CD4-positive, alpha-beta T cell treated with Interferon gamma for 1 hour (primary cell): ENCODE results near the gene SGCG.
"Not testable (repeated sequence)": the region's sequence is repeated elsewhere in the genome, so short reads cannot be mapped to it uniquely, and the experiment has no call there.

ENCODE experiments used
- DNase-seq: peaks from one replicate; pipeline ENCODE4 v3.0.0-alpha.2; 2020

The SGCG gene

GRCh38 chr13:23180711-23181110 lies at the start of gene SGCG:
TSS of gene SGCG (plus strand) at chr13:23180979. CDS start at chr13:23203695, 22,716 bp downstream.
- DNase-seq, result no peak

DNA sequence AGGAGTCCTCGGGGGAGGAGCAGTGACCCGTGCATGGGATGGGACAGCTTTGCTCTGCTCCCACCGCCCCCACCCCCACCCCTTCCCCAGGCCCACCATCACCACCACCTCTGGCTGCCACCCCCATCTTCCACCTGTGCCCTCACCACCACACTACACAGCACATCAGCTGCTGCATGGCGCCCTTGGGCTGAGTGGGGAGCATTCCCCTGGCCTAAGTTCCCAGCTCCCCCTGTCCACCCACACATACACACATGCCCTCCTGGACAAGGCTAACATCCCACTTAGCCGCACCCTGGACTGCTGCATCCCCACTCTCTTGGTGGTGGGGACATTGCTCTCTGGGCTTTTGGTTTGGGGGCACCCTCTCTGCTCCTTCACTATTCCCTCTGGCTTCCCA lies 46.2 kb upstream of the SGCG start:
- no peak for DNase-seq

DNA sequence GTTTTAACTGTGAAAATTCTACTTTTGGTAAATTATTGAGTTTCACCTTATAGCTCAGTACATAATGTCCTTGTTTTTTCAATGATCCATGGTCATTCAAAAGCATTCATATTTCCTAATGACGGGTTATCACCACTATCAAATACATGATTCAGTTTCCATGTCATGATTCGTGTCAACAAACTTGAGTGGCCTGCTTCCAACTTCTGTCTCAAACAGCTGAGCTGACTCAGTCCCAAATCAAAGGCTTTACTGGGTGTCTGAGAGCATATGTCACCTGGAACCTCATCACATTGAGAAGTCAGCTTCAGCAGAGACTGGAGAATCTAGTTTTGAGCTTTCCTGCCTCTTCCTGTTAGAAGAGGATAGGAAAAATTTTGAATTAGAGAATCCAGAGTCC lies 40.3 kb upstream of the SGCG start:
- DNase-seq, result no peak

- DNase-seq, result no peak
These were observed 38.8 kb upstream of the SGCG start for GRCh38 chr13:23141964-23142363.

DNA sequence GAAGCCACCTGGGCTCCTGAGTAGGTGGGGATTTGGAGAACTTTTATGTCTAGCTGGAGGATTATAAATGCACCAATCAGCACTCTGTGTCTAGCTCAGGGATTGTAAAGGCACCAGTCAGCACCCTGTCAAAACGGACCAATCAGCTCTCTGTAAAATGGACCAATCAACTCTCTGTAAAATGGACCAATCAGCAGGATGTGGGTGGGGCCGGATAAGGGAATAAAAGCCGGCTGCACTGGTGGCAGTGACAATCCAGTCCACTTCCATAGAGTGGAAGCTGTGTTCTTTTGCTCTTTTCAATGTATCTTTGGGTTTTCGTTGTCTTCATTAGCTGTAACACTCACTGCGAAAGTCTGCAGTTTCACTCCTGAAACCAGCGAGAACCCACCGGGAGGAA lies 38.2 kb upstream of the SGCG start:
- DNase-seq, result not testable (repeated sequence)

- no peak for DNase-seq
These were observed 36.3 kb upstream of the SGCG start for GRCh38 chr13:23144431-23144830.

DNA sequence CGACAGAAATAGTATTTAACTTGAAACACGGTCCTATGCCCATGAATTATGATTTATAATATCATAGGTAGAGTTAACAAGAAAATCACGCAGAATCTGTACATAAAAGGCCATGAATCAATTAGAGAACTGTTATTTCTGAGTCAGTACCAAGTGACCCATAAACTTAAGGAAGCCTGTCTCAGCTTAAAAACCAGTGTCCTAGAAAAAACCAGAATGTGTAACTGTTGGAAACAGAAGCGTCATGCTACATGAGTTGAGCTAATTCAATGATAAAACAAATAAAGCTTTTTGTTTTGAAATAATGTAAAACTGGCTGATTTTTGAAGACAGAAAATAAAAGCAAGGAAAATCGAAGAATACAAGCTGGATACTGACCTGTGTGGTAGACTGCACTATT lies 34.8 kb upstream of the SGCG start:
- DNase-seq, result no peak

DNA sequence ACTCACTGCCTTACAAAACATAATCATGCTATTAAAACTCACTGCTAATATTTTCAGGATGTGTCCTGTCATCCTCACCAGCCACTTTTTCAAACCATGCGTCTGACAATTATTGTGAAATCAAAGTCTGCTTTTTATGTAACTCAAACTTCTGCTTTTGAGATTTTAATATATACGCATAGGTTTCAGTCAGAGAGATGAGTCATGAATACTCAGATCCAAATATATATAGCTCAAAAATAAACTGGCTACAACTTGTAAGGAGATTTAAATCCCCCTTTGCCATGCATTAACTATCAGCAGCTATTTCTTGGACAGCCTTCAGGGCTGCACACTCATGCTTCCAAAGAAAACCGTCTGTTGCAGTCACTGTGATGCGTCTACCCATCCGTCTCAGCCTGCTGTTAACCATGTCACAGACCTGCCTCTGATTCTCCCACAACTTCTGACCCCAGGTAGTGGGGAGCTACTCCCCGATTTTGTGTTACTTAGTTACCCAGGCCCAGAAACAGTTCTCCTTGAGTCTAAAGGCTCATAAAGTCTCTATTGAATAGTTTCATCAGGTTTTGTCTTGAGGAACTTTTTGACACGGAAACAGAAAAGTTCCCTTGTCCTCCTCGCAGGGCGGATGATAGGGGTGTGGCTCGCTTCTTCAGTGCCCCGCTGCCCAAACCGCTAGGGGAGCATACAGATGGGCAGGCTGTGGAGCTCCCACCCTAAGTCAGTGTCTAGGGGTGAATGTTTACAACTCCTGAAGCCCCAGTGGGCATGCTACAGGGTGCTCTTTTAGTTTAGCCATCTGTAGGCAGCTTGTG lies 33.8 kb upstream of the SGCG start:
- DNase-seq, result no peak

GRCh38 chr13:23147827-23148226 lies 33.0 kb upstream of the SGCG start:
- DNase-seq, result no peak

GRCh38 chr13:23157781-23158180 lies 23.0 kb upstream of the SGCG start:
- no peak for DNase-seq

- DNase-seq, result no peak
These were observed 21.5 kb upstream of the SGCG start for GRCh38 chr13:23159205-23159759.

DNA sequence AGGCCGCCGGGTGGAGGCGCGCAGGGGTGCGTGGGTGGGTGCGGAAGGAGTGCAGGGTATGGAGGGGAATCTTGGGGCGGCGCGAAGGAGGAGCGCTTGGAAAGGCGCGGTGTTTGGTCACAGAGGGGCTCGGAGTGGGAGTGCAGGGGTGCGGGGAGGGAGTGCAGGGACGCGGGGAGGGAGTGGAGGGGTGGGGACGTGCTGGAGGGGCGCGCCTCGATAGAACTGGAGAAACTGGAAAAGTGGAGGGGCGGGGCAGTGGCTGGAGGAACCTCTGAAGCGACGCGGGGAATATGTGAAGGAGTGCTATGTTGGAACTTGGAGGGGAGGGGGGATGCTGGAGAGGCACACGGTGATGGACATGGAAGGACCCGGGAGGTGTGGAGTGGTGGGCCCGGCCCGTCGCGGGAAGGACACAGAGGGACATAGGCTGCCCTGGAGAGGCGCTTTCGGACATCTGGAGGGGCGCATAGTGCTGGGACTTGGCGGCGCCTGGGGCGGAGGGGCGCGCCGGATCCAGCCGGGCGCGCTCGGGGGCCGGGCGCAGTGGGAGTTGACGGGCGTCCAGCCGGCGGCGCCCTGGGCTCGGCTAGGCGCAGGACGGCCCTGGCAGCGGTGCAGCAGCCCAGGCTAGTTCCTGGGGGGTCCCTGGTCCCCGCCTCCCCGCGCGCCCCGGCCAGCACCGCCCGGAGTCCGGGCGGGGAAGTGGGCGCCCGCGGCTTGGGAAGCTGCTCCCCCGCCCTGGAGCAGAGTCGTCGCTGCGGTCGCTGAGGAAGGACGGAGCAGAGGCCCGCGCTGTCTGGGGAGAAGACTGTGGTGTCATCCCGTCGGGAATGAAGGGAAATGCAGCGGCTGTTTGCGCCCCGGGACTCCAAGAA lies 20.8 kb upstream of the SGCG start:
- DNase-seq, result no peak

- DNase-seq, result no peak
These were observed 19.9 kb upstream of the SGCG start for GRCh38 chr13:23160638-23161480.

- no peak for DNase-seq
These were observed 19.3 kb upstream of the SGCG start for GRCh38 chr13:23161481-23161825.

DNA sequence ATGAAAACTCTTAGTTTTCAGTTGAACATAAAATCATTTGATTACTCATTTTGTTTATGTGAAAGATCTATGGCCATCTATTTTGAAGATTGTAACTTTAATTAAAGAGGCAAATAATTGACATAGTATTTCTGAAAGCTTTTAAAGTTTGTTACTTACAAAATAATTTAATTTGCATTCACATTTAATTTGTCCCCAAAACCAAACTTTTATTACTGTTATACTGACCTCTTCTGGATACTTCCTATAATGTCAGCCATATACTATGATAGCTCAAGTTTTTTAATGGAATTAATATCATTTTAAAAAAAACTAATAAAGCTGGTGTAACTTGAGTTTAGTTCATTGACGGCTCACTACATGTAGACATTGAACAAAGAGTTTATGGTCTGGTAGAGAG lies 4.9 kb upstream of the SGCG start:
- no peak for DNase-seq

- DNase-seq, result no peak
These were observed 1.4 kb downstream of the SGCG start for GRCh38 chr13:23182142-23182541.

DNA sequence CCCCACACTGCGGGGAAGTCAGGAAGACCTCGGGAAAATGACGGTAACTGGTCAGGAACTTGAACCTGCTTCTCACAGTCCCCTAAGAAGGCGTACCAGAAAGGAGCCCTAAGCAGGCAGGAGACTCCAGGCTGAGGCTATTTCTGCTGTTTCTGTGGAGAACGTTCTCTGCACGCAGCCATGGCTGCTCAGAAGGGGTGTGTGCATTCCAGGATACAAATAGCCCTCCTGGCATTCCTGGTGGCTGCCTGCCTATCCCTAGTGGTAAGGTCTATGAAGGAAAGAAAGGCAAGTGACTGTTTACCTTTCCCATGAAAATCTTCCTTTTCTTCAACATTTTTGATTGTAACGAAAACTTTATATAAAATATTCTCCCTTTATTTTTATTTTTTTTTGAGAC lies 2.5 kb downstream of the SGCG start:
- DNase-seq, result no peak

DNA sequence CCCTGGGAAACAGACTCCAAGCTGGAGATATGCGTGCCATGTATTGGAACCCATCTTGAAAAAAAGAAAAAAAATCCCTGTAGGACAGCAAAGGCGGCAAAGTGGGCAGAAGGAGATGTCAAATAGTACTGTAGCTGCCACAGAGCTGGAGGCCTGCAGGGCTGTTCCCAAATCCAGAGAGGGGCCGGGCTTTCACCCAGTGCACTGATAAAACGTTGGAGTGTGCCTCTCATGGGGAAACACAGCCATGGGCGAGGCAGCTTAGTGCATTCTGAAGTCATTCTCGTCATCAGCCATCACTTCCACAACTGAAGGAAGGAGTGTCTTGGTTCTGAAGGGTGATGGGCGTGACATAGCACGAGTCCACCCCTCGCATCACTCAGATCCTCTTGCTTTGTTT lies 4.8 kb downstream of the SGCG start:
- no peak for DNase-seq

- no peak for DNase-seq
These were observed 21.1 kb downstream of the SGCG start for GRCh38 chr13:23201870-23202269.

DNA sequence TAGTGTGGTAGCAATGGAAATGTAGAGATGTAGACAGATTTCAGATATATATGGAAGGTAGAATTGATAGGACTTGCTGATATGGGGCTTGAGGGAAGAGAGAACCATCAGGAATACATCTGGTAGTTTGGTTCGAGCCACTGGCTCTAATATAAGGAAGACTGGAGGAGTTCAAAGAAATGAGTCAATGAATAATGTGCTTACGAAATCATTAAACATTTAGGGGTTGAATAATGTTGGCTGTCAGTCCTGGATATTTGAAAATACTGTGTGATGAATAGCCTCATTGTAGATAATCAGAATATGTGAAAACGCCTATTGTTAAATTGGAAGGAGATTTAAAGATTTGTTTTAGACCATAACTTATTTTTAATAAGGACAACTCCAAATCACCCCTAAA lies 21.6 kb downstream of the SGCG start:
- no peak for DNase-seq

GRCh38 chr13:23203516-23203915 lies 22.7 kb downstream of the SGCG start:
- no peak for DNase-seq

DNA sequence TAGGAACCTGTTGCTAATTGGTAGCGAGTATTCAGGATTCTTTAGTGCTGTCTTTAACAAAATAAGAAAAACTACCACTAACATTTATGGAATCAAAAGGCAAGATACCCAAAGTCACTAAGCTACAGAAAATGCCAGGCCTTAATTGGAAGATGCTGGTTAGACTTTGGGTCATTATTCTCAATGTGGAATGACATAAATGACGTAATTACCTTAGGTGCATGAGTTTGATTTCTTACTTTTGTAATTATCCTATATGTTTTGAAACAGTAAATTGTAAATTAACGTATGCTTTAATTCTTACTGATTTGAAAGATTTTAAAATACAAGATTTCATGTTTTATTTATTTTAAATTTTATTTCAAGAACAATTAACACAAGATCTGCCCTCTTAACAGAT lies 25.0 kb downstream of the SGCG start:
- no peak for DNase-seq

DNA sequence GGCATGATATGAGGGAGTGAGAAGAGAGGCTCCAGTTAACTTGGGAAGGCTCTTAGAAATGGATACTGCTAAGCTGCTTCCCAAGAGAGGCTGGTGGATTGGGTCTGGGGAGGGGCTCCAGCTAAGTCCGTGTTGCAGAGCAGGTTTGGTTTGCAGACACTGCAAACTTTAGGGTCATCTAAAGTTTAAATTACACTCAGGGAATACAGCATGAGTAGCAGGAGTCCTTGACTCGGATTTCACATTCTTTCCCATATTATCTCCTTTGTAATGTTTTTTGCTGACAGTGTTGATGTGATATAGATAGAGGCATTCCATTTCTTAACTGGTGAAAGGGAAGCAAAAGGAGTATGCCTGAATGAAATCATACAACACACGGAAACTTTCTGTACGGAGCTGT lies 31.9 kb downstream of the SGCG start:
- no peak for DNase-seq
